OCI-LY1 (cell line): ENCODE results near the gene ADRA1B.

Experiments used
- H2AFZ ChIP-seq: fragments of 200-600 bp; sonication (generic), shearing (Covaris generic); 2 replicates; pipeline ENCODE4 v1.6.0; 2014; ENCODE audit warnings: antibody characterized with exemption, mild to moderate bottlenecking, low read length
- H3F3A ChIP-seq: fragments of 200-600 bp; sonication (generic), shearing (Covaris generic); 2 replicates; pipeline ENCODE4 v1.6.0; 2014; ENCODE audit warnings: mild to moderate bottlenecking, antibody characterized with exemption, low read length, moderate library complexity; ENCODE audit not compliant: insufficient read depth
- H3K27ac ChIP-seq: fragments of 200-600 bp; sonication (generic); 2 replicates; pipeline ENCODE4 v1.5.1; 2014; ENCODE audit warnings: low read length, mixed run types, mild to moderate bottlenecking, low read depth; ENCODE audit not compliant: poor library complexity, severe bottlenecking
- H3K27me3 ChIP-seq: fragments of 200-600 bp; sonication (generic); 2 replicates; pipeline ENCODE4 v1.6.0; 2014; ENCODE audit warnings: antibody characterized with exemption, mild to moderate bottlenecking, low read length, moderate library complexity; ENCODE audit not compliant: insufficient read depth
- H3K36me3 ChIP-seq: fragments of 200-600 bp; sonication (generic); 2 replicates; pipeline ENCODE4 v1.6.1; 2014; ENCODE audit warnings: mild to moderate bottlenecking, antibody characterized with exemption, low read length, moderate library complexity, mixed read lengths; ENCODE audit not compliant: insufficient read depth
- H3K4me1 ChIP-seq: fragments of 200-600 bp; sonication (generic); 2 replicates; pipeline ENCODE4 v1.5.1; 2014; ENCODE audit warnings: mild to moderate bottlenecking, low read length, moderate library complexity; ENCODE audit not compliant: insufficient read depth, severe bottlenecking
- H3K4me2 ChIP-seq: fragments of 200-600 bp; sonication (generic), shearing (Covaris generic); 2 replicates; pipeline ENCODE4 v1.6.1; 2014; ENCODE audit warnings: low read length
- H3K4me3 ChIP-seq: fragments of 200-600 bp; sonication (generic); 2 replicates; pipeline ENCODE4 v1.5.1; 2014; ENCODE audit warnings: low read length, low read depth, mild to moderate bottlenecking, mixed read lengths; ENCODE audit not compliant: poor library complexity, severe bottlenecking
- H3K79me2 ChIP-seq: fragments of 200-600 bp; shearing (Covaris generic); 2 replicates; pipeline ENCODE4 v1.6.1; 2016; ENCODE audit warnings: mixed run types, low read length, mixed read lengths; ENCODE audit not compliant: insufficient read depth
- H3K9ac ChIP-seq: fragments of 200-600 bp; sonication (generic), shearing (Covaris generic); 2 replicates; pipeline ENCODE4 v1.6.1; 2014; ENCODE audit warnings: mild to moderate bottlenecking, low read length, mixed read lengths
- H3K9me2 ChIP-seq: fragments of 200-600 bp; sonication (generic), shearing (Covaris generic); 2 replicates; pipeline ENCODE4 v1.6.1; 2014; ENCODE audit warnings: low read depth, mild to moderate bottlenecking, low read length, mixed read lengths
- H3K9me3 ChIP-seq: fragments of 200-600 bp; shearing (Covaris generic); 2 replicates; pipeline ENCODE4 v1.6.1; 2014; ENCODE audit warnings: low read length, mixed read lengths
- H4K20me1 ChIP-seq: fragments of 200-600 bp; sonication (generic), shearing (Covaris generic); 2 replicates; pipeline ENCODE4 v1.6.0; 2016; ENCODE audit warnings: mild to moderate bottlenecking, low read length; ENCODE audit not compliant: insufficient read depth
- CTCF ChIP-seq: fragments of 200-600 bp; sonication (generic), shearing (Covaris generic); IDR thresholded peaks from 2 replicates; pipeline ENCODE4 v1.5.1; 2017; ENCODE audit warnings: mild to moderate bottlenecking, antibody characterized with exemption, low read length, moderate library complexity, mixed read lengths
- EZH2 ChIP-seq: fragments of 200-600 bp; sonication (generic), shearing (Covaris generic); IDR thresholded peaks from 2 replicates; pipeline ENCODE4 v1.8.0; 2017; ENCODE audit warnings: borderline replicate concordance, mixed run types, mild to moderate bottlenecking, antibody characterized with exemption, low read length, moderate library complexity, mixed read lengths

Gene ADRA1B

GRCh38 chr5:159910207-159910842 lies 6.0 kb upstream of the ADRA1B start:
- Histone ChIP-seq H3K9me3 (no peaks in the 10 kb centered on the region), H2AFZ (no peak overlapping the region), H3K4me3 (no peak overlapping the region), H3K9me2 (no peaks in the 10 kb centered on the region), H3F3A (no peaks in the 10 kb centered on the region), H3K4me1 (no peaks in the 10 kb centered on the region), H3K9ac (no peak overlapping the region), H3K79me2 (no peaks in the 10 kb centered on the region), H3K27me3 (no peaks in the 10 kb centered on the region), H4K20me1 (no peaks in the 10 kb centered on the region), H3K36me3 (no peaks in the 10 kb centered on the region), H3K4me2 (no peak overlapping the region), H3K27ac (no peak overlapping the region)
- TF ChIP-seq CTCF: no peak
- no peak for TF ChIP-seq EZH2

DNA sequence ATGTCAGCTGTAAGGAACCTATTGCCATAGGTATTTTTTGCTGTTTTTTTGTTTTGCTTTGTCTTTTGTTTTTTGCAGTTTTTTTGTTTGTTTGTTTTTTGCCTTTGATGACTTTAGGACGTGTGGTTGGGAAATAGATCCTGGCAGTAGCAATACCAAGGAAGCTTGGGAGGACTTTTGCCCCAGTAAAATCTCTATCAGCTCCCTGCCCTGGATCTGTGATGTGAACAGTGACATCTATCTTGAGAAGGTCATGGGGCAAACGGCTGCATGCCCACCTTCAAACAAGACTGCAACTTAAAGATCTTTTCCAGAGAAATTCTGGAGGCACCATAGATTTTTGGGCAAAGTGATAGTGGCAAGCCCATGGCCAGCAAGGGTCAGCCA lies 5.4 kb upstream of the ADRA1B start:
- Histone ChIP-seq H3K36me3 (no peaks in the 10 kb centered on the region), H3F3A (no peaks in the 10 kb centered on the region), H3K9me2 (no peaks in the 10 kb centered on the region), H4K20me1 (no peaks in the 10 kb centered on the region), H3K4me2 (no peak overlapping the region), H3K27ac (no peak overlapping the region), H3K79me2 (no peaks in the 10 kb centered on the region), H3K4me1 (no peaks in the 10 kb centered on the region), H3K4me3 (no peak overlapping the region), H3K9me3 (no peaks in the 10 kb centered on the region), H3K27me3 (no peaks in the 10 kb centered on the region), H2AFZ (no peak overlapping the region), H3K9ac (no peak overlapping the region)
- TF ChIP-seq EZH2: no peak
- TF ChIP-seq CTCF: no peak

DNA sequence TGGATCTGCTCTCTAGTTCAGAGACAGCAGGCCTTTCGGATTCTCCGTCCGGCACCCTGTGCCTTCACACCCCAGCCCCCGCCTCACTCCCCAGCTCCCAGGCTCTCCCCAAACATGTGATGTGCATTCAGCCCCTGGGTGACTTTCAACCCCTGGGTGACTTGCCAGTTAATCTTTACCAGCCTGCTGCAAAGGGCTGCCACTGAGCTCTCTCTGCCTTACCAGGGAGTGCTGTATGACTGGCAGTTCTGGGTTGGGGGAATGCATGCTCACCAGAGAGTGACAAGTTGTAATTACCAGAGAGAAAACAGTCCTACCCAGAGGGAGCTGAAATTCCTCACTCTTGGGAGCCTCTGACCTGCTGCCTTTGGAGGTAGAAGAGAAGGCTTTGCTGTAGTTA lies 4.9 kb upstream of the ADRA1B start:
- Histone ChIP-seq H3K4me3 (no peak overlapping the region), H3K9me3 (no peaks in the 10 kb centered on the region), H3K4me1 (no peaks in the 10 kb centered on the region), H3K79me2 (no peaks in the 10 kb centered on the region), H3K4me2 (no peak overlapping the region), H3K27me3 (no peaks in the 10 kb centered on the region), H3K9me2 (no peaks in the 10 kb centered on the region), H4K20me1 (no peaks in the 10 kb centered on the region), H3K9ac (no peak overlapping the region), H3F3A (no peaks in the 10 kb centered on the region), H2AFZ (no peak overlapping the region), H3K36me3 (no peaks in the 10 kb centered on the region), H3K27ac (no peak overlapping the region)
- no peak for TF ChIP-seq EZH2
- no peak for TF ChIP-seq CTCF
